Fibroblast of lung (primary cell): ENCODE results near the gene OSBP2. TPM values are rescaled to one million over a fixed set of nuclear protein-coding genes. Genes with fewer than 3 reads are reported as not detected.
"Not testable (repeated sequence)": the region's sequence is repeated elsewhere in the genome, so short reads cannot be mapped to it uniquely, and the experiment has no call there.

Experiments used
- DNase-seq, 2 donors: peaks; one replicate each; pipeline versions ENCODE4 v3.0.0 to v3.0.0-alpha.2; 2010; ENCODE audit warnings: low read depth in 2 of 2
- H2AFZ ChIP-seq: 2 replicates; pipeline ENCODE4 v1.5.1; 2012; ENCODE audit warnings: low read length, control low read depth, inconsistent platforms
- H3K27ac ChIP-seq: 2 replicates; pipeline ENCODE4 v1.5.1; 2011; ENCODE audit warnings: low read length, control low read depth; ENCODE audit not compliant: insufficient read depth
- H3K27me3 ChIP-seq: 2 replicates; pipeline ENCODE4 v1.5.1; 2011; ENCODE audit warnings: mild to moderate bottlenecking, low read length; ENCODE audit not compliant: control insufficient read depth, insufficient read depth
- H3K36me3 ChIP-seq: 2 replicates; pipeline ENCODE4 v1.5.1; 2011; ENCODE audit warnings: low read length; ENCODE audit not compliant: control insufficient read depth, insufficient read depth
- H3K4me1 ChIP-seq: 2 replicates; pipeline ENCODE4 v1.5.1; 2011; ENCODE audit warnings: low read length; ENCODE audit not compliant: control insufficient read depth, insufficient read depth; ENCODE audit errors: extremely low read depth
- H3K4me2 ChIP-seq: 2 replicates; pipeline ENCODE4 v1.5.1; 2011; ENCODE audit warnings: low read length, control low read depth; ENCODE audit not compliant: insufficient read depth; ENCODE audit errors: extremely low read depth
- H3K4me3 ChIP-seq, 4 experiments: fragments of 200-600 bp in 1 of 4; sonication (generic) in 1 of 4; replicated peaks in 1 of 4; 2 replicates each; pipeline ENCODE4 v1.5.1; 2011 to 2016; ENCODE audit warnings: low read length in 4 of 4, low read depth in 3 of 4, mild to moderate bottlenecking in 3 of 4, control low read depth in 2 of 4, inconsistent platforms in 1 of 4, mixed read lengths in 1 of 4; ENCODE audit not compliant: insufficient read depth in 1 of 4; ENCODE audit errors: control extremely low read depth in 1 of 4
- H3K79me2 ChIP-seq: 2 replicates; pipeline ENCODE4 v1.5.1; 2012; ENCODE audit warnings: mild to moderate bottlenecking, low read length, inconsistent platforms; ENCODE audit not compliant: control insufficient read depth, insufficient read depth
- H3K9ac ChIP-seq: 2 replicates; pipeline ENCODE4 v1.5.1; 2011; ENCODE audit warnings: mild to moderate bottlenecking, low read length, control low read depth; ENCODE audit not compliant: insufficient read depth
- H3K9me3 ChIP-seq: 2 replicates; pipeline ENCODE4 v1.5.1; 2012; ENCODE audit warnings: low read depth, low read length; ENCODE audit not compliant: control insufficient read depth, insufficient read depth
- H4K20me1 ChIP-seq: 2 replicates; pipeline ENCODE4 v1.5.1; 2011; ENCODE audit warnings: low read length; ENCODE audit not compliant: control insufficient read depth, insufficient read depth; ENCODE audit errors: extremely low read depth
- EZH2 ChIP-seq: IDR thresholded peaks from 2 replicates; pipeline ENCODE4 v1.5.1; 2012; ENCODE audit warnings: low read length, control low read depth, mild to moderate bottlenecking; ENCODE audit errors: missing control alignments
- polyA plus RNA-seq, 2 donors: library from polyadenylated mRNA; depleted of rRNA in 1 of 2; stranded (reverse) in 1 of 2; unstranded in 1 of 2; fragments of >200 nt; gene quantifications; 2 replicates each; pipeline ENCODE4 v1.2.1, GENCODE V29; 2011 to 2012; ENCODE audit warnings: missing spikeins in 1 of 2
- total RNA-seq: library from RNA; depleted of rRNA; stranded (reverse); fragments of >200 nt; gene quantifications from 2 replicates; pipeline ENCODE4 v1.2.1, GENCODE V29; 2014
- TF ChIP-seq, protein P1 (sequence below), 2 donors: IDR thresholded peaks in 1 of 2; conservative IDR thresholded peaks in 1 of 2; 1 replicate in 1 of 2; 2 replicates in 1 of 2; pipeline ENCODE4 v1.5.1; 2011 to 2012; ENCODE audit warnings: low read length in 2 of 2, control low read depth in 1 of 2, inconsistent platforms in 1 of 2, low read depth in 1 of 2, mild to moderate bottlenecking in 1 of 2

OSBP2 gene
- total and polyA plus RNA-seq, 2 donors (not counting 1 experiment from before 2014, with no cell fraction given) = 0.40 to 3.8 TPM

DNA sequence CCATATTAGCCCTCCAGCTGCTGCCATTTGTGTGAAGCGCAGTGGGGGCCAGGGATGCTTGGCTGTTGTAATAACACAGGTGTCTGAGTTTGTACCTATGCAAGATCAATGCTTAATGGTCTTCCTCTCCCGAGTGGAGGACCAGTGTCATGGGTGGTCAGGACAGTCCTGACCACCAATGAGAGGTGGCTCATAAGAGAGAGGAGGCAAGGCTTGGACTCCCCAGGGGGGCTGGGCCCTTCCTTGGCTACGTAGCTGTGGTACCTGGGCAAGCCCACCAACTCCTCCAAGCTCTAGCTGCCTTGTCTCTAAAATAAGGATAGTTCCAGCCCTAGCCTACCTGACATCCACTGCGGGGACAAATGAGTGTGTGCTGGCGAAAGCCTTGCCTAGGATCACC lies 79.2 kb downstream of the OSBP2 start:
- no peaks in the 10 kb centered on the region for H3K79me2 ChIP-seq
- H3K9me3 ChIP-seq = no peaks in the 10 kb centered on the region
- TF ChIP-seq EZH2 = no peak
- TF ChIP-seq, protein P1, sequence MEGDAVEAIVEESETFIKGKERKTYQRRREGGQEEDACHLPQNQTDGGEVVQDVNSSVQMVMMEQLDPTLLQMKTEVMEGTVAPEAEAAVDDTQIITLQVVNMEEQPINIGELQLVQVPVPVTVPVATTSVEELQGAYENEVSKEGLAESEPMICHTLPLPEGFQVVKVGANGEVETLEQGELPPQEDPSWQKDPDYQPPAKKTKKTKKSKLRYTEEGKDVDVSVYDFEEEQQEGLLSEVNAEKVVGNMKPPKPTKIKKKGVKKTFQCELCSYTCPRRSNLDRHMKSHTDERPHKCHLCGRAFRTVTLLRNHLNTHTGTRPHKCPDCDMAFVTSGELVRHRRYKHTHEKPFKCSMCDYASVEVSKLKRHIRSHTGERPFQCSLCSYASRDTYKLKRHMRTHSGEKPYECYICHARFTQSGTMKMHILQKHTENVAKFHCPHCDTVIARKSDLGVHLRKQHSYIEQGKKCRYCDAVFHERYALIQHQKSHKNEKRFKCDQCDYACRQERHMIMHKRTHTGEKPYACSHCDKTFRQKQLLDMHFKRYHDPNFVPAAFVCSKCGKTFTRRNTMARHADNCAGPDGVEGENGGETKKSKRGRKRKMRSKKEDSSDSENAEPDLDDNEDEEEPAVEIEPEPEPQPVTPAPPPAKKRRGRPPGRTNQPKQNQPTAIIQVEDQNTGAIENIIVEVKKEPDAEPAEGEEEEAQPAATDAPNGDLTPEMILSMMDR (conservative IDR thresholded peaks at IDR 0.05 in 1 of 2, IDR thresholded peaks at IDR 0.05 in 1 of 2; ENCODE audit: low read depth in 1 of 2, low read length in 2 of 2) = no peak
- no peak overlapping the region for H2AFZ ChIP-seq
- H3K36me3 ChIP-seq = no peaks in the 10 kb centered on the region
- H4K20me1 ChIP-seq = no peaks in the 10 kb centered on the region
- no peaks in the 10 kb centered on the region for H3K4me1 ChIP-seq
- H3K4me2 ChIP-seq = no peak overlapping the region
- H3K27ac ChIP-seq = no peak overlapping the region
- H3K4me3 ChIP-seq = no peak overlapping the region
- no peak for DNase-seq
- H3K27me3 ChIP-seq = no peaks in the 10 kb centered on the region
- H3K9ac ChIP-seq = no peak overlapping the region

DNA sequence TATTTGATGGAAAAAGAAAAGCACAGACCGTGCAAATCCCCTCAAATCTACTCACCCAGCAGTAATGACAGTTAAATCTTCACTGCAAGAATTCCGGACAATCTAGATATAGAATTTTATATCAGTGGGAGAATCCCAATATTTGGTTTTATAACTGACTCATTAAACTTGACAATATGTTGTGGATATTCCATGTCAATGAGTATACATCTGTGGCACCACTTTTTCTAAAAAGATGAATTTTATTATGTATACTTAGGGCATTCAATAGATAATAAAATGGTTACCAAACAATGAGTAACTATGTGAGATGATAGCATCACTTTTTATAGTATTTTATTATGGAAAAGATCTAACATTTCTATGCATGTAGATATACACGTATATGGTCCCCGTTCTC lies 79.9 kb downstream of the OSBP2 start:
- Histone ChIP-seq H3K9me3 (no peaks in the 10 kb centered on the region), H3K4me2 (no peak overlapping the region), H3K27ac (no peak overlapping the region), H4K20me1 (no peaks in the 10 kb centered on the region), H3K4me1 (no peaks in the 10 kb centered on the region), H3K27me3 (no peaks in the 10 kb centered on the region), H3K36me3 (no peaks in the 10 kb centered on the region), H3K4me3 (no peak overlapping the region), H2AFZ (no peak overlapping the region), H3K79me2 (no peaks in the 10 kb centered on the region), H3K9ac (no peak overlapping the region)
- DNase-seq = no peak
- TF ChIP-seq, protein P1 (conservative IDR thresholded peaks at IDR 0.05 in 1 of 2, IDR thresholded peaks at IDR 0.05 in 1 of 2; ENCODE audit: low read depth in 1 of 2, low read length in 2 of 2) = no peak
- TF ChIP-seq EZH2 = no peak

DNA sequence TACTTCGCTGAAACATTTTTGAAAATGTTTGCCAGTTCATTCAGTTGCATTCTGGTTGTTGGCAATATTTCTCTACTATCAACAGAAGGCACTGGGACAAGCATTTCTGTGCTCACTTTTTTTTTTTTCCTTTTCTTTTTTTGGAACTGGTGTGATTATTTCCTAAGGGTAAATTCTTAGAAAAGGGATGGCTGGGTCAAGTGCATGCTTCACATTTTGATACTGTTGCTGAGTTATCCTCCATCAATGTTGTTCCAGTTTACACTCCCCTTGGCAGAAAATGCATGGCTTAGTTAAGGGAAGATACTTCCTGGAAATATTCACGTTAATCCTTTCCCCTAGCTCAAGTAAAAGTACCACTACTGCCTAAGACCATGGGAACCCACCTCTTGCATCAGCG lies 81.8 kb downstream of the OSBP2 start:
- Histone ChIP-seq H3K36me3 (no peaks in the 10 kb centered on the region), H3K27me3 (no peaks in the 10 kb centered on the region), H3K9me3 (no peaks in the 10 kb centered on the region), H3K27ac (no peak overlapping the region), H3K79me2 (no peaks in the 10 kb centered on the region), H3K4me1 (no peaks in the 10 kb centered on the region), H3K4me2 (no peak overlapping the region), H2AFZ (no peak overlapping the region), H3K9ac (no peak overlapping the region), H3K4me3 (no peak overlapping the region), H4K20me1 (no peaks in the 10 kb centered on the region)
- TF ChIP-seq, protein P1 (conservative IDR thresholded peaks at IDR 0.05 in 1 of 2, IDR thresholded peaks at IDR 0.05 in 1 of 2; ENCODE audit: low read depth in 1 of 2, low read length in 2 of 2) = no peak
- TF ChIP-seq EZH2 = no peak
- DNase-seq = no peak

DNA sequence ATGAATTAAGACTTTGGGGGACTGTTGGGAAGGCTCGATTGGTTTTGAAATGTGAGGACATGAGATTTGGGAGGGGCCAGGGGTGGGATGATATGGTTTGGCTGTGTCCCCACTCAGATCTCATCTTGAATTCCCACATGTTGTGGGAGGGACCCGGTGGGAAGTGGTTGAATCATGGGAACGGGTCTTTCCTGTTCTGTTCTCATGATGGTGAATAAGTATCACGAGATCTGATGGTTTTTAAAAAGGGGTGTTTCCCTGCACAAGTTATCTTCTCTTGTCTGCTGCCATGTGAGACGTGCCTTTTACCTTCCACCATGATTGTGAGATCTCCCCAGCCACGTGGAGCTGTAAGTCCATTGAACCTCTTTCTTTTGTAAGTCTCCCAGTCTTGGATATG lies 82.5 kb downstream of the OSBP2 start:
- not testable (repeated sequence) for H3K4me2 ChIP-seq, H3K9me3 ChIP-seq, H4K20me1 ChIP-seq, H3K4me3 ChIP-seq, H3K4me1 ChIP-seq, H3K27ac ChIP-seq, H2AFZ ChIP-seq, H3K36me3 ChIP-seq, H3K27me3 ChIP-seq, H3K79me2 ChIP-seq, H3K9ac ChIP-seq, DNase-seq
